Trophoblast cell (in vitro differentiated cells and primary cell): ENCODE data around the gene ME1.

Experiments used
- DNase-seq, 2 donors: peaks; one replicate each; pipeline ENCODE4 v3.0.0-alpha.2; 2016
- H2AFZ ChIP-seq: 2 replicates; pipeline ENCODE4 v1.6.1; 2013; ENCODE audit warnings: low read length, moderate library complexity, mild to moderate bottlenecking; ENCODE audit not compliant: insufficient read depth, poor library complexity
- H2AK5ac ChIP-seq: 2 replicates; pipeline ENCODE4 v1.6.1; 2013; ENCODE audit warnings: mild to moderate bottlenecking, low read length
- H2BK120ac ChIP-seq: 2 replicates; pipeline ENCODE4 v1.6.1; 2013; ENCODE audit warnings: low read length, mild to moderate bottlenecking, moderate library complexity; ENCODE audit not compliant: insufficient read depth, poor library complexity
- H2BK12ac ChIP-seq: 2 replicates; pipeline ENCODE4 v1.6.1; 2013; ENCODE audit warnings: mild to moderate bottlenecking, low read length, moderate library complexity
- H2BK5ac ChIP-seq: 2 replicates; pipeline ENCODE4 v1.6.1; 2013; ENCODE audit warnings: low read length, low read depth, moderate library complexity, mild to moderate bottlenecking; ENCODE audit not compliant: poor library complexity
- H3K14ac ChIP-seq: 2 replicates; pipeline ENCODE4 v1.6.1; 2013; ENCODE audit warnings: mild to moderate bottlenecking, low read length
- H3K18ac ChIP-seq: 2 replicates; pipeline ENCODE4 v1.6.1; 2013; ENCODE audit warnings: mild to moderate bottlenecking, low read length
- H3K23ac ChIP-seq: 2 replicates; pipeline ENCODE4 v1.6.1; 2013; ENCODE audit warnings: low read length
- H3K27ac ChIP-seq: 2 replicates; pipeline ENCODE4 v1.5.1; 2013; ENCODE audit warnings: low read depth, mild to moderate bottlenecking, inconsistent platforms, low read length, moderate library complexity
- H3K27me3 ChIP-seq: 2 replicates; pipeline ENCODE4 v1.6.1; 2013; ENCODE audit warnings: inconsistent platforms, mild to moderate bottlenecking, low read length, moderate library complexity; ENCODE audit not compliant: insufficient read depth
- H3K36me3 ChIP-seq, 2 experiments: 1 replicate in 1 of 2; 2 replicates in 1 of 2; pipeline ENCODE4 v1.6.1; 2013; ENCODE audit warnings: low read length in 2 of 2, mild to moderate bottlenecking in 2 of 2, moderate library complexity in 1 of 2; ENCODE audit not compliant: insufficient read depth in 2 of 2, control insufficient read depth in 1 of 2
- H3K4ac ChIP-seq: 2 replicates; pipeline ENCODE4 v1.6.1; 2013; ENCODE audit warnings: low read depth, mild to moderate bottlenecking, low read length, moderate library complexity
- H3K4me1 ChIP-seq, 2 experiments: 1 replicate in 1 of 2; 2 replicates in 1 of 2; pipeline ENCODE4 v1.6.1; 2013; ENCODE audit warnings: low read length in 2 of 2, mild to moderate bottlenecking in 2 of 2, moderate library complexity in 1 of 2; ENCODE audit not compliant: insufficient read depth in 2 of 2, control insufficient read depth in 1 of 2
- H3K4me2 ChIP-seq: 2 replicates; pipeline ENCODE4 v1.6.1; 2013; ENCODE audit warnings: inconsistent platforms, mild to moderate bottlenecking, low read length, moderate library complexity
- H3K4me3 ChIP-seq: 2 replicates; pipeline ENCODE4 v1.5.1; 2013; ENCODE audit warnings: mild to moderate bottlenecking, low read depth, low read length, inconsistent platforms
- H3K79me1 ChIP-seq: one replicate; pipeline ENCODE4 v1.6.1; 2013; ENCODE audit warnings: low read length
- H3K79me2 ChIP-seq: 2 replicates; pipeline ENCODE4 v1.6.1; 2013; ENCODE audit warnings: low read length, mild to moderate bottlenecking; ENCODE audit not compliant: control insufficient read depth, insufficient read depth, poor library complexity
- H3K9ac ChIP-seq: 2 replicates; pipeline ENCODE4 v1.6.1; 2013; ENCODE audit warnings: mild to moderate bottlenecking, low read length
- H3K9me3 ChIP-seq: 2 replicates; pipeline ENCODE4 v1.6.1; 2013; ENCODE audit warnings: low read depth, mild to moderate bottlenecking, control low read depth, inconsistent platforms, low read length; ENCODE audit not compliant: insufficient read depth
- H4K12ac ChIP-seq: 2 replicates; pipeline ENCODE4 v1.6.1; 2013; ENCODE audit warnings: low read depth, mild to moderate bottlenecking, low read length, moderate library complexity
- H4K8ac ChIP-seq: 2 replicates; pipeline ENCODE4 v1.6.1; 2013; ENCODE audit warnings: low read depth, mild to moderate bottlenecking, low read length, moderate library complexity
- H4K91ac ChIP-seq: one replicate; pipeline ENCODE4 v1.6.1; 2013; ENCODE audit warnings: low read depth, mild to moderate bottlenecking, low read length, moderate library complexity
- WGBS: extraction: QIAGEN DNeasy Blood & Tissue Kit; methylation state at CpG from one replicate; pipeline ENCODE4 v1.1.7; 2013; ENCODE audit warnings: missing lambda C conversion rate; ENCODE audit not compliant: insufficient read length, insufficient coverage; ENCODE audit errors: extremely low coverage; 5-methylcytosine and 5-hydroxymethylcytosine counted together

The ME1 gene

DNA sequence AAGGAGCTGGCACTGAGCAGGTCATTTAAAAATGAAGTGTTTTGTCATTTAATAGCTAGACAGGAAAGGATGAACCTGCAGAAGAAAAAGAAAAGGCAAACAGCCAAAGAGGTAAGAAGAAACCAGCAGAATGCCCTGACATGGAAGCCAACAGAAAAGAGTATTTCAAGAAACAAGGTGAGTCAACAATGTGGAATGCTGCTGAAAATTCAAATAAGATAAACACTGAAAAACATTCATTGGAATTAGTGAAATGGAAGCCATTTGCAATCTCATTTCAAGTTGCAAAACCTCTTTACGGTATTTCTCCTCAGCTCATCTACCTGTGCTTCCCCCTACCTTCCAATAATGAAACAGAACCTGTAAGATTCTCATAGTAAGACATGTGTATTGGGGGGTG, 178.1 kb downstream of the ME1 start:
- no peak overlapping the region for H4K12ac ChIP-seq
- WGBS, result no CpG with 5 or more reads among the region's 1 CpG
- H3K18ac ChIP-seq, result no peak overlapping the region
- no peak overlapping the region for H2AFZ ChIP-seq
- no peak overlapping the region for H3K27ac ChIP-seq
- no peak overlapping the region for H3K4me3 ChIP-seq
- no peaks in the 10 kb centered on the region for H3K79me1 ChIP-seq
- H3K9me3 ChIP-seq, result no peaks in the 10 kb centered on the region
- H2BK120ac ChIP-seq, result no peak overlapping the region
- no peak overlapping the region for H2BK12ac ChIP-seq
- H3K9ac ChIP-seq, result no peak overlapping the region
- H3K23ac ChIP-seq, result no peak overlapping the region
- no peak overlapping the region for H2BK5ac ChIP-seq
- H3K36me3 ChIP-seq, result no peaks in the 10 kb centered on the region
- peak; percentile 9 to 88 for DNase-seq
- H3K79me2 ChIP-seq, result no peaks in the 10 kb centered on the region
- H4K91ac ChIP-seq, result no peak overlapping the region
- H3K27me3 ChIP-seq, result no peaks in the 10 kb centered on the region
- H3K4me1 ChIP-seq, result peaks cover 2 to 3% of the 10 kb centered on the region in 2 experiments
- no peak overlapping the region for H3K14ac ChIP-seq
- no peak overlapping the region for H3K4me2 ChIP-seq
- H4K8ac ChIP-seq, result no peak overlapping the region
- no peak overlapping the region for H3K4ac ChIP-seq
- no peak overlapping the region for H2AK5ac ChIP-seq

- H3K14ac ChIP-seq, result no peak overlapping the region
- no peak overlapping the region for H2BK5ac ChIP-seq
- no peak overlapping the region for H3K23ac ChIP-seq
- no peak overlapping the region for H3K4me2 ChIP-seq
- no peak overlapping the region for H2BK12ac ChIP-seq
- no peak for DNase-seq
- H3K79me2 ChIP-seq, result no peaks in the 10 kb centered on the region
- no peak overlapping the region for H3K27ac ChIP-seq
- no peak overlapping the region for H2AK5ac ChIP-seq
- H4K12ac ChIP-seq, result no peak overlapping the region
- H3K9me3 ChIP-seq, result no peaks in the 10 kb centered on the region
- no peak overlapping the region for H3K9ac ChIP-seq
- H2AFZ ChIP-seq, result no peak overlapping the region
- no peaks in the 10 kb centered on the region for H3K27me3 ChIP-seq
- H2BK120ac ChIP-seq, result no peak overlapping the region
- H3K36me3 ChIP-seq, result no peaks in the 10 kb centered on the region
- no peak overlapping the region for H4K8ac ChIP-seq
- no peaks in the 10 kb centered on the region for H3K79me1 ChIP-seq
- no peak overlapping the region for H3K4me3 ChIP-seq
- H4K91ac ChIP-seq, result no peak overlapping the region
- peaks cover 2 to 3% of the 10 kb centered on the region in 2 experiments for H3K4me1 ChIP-seq
- H3K18ac ChIP-seq, result no peak overlapping the region
- no peak overlapping the region for H3K4ac ChIP-seq
These were observed 180.6 kb downstream of the ME1 start for GRCh38 chr6:83250235-83250634.

DNA sequence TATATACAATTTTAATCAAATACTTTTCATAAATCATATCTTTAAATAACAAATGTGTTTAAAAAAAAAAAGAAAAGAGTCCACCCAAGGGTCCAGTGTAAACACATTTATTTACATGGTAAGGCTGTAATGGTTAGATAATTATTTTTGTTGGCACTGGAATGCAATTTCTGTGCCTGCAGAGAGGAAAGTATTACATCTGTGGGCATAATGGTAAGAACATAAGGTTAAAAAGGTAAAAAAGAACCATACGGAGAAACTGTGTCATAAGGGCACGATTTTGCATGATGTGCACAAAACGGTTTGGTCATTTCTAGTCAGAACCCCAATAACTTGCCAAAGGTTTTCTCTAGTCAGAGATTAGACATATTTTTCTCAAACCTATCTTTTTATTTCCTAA, 183.4 kb downstream of the ME1 start:
- no peak overlapping the region for H2AFZ ChIP-seq
- no peak overlapping the region for H3K4ac ChIP-seq
- no peak overlapping the region for H2BK120ac ChIP-seq
- H3K79me1 ChIP-seq, result no peaks in the 10 kb centered on the region
- no peak overlapping the region for H3K14ac ChIP-seq
- H3K36me3 ChIP-seq, result no peaks in the 10 kb centered on the region
- no peak overlapping the region for H3K4me3 ChIP-seq
- H4K8ac ChIP-seq, result no peak overlapping the region
- no peak overlapping the region for H3K18ac ChIP-seq
- no CpG with 5 or more reads among the region's 3 CpGs for WGBS
- no peak overlapping the region for H3K4me2 ChIP-seq
- H2BK5ac ChIP-seq, result no peak overlapping the region
- H2AK5ac ChIP-seq, result no peak overlapping the region
- no peak overlapping the region for H2BK12ac ChIP-seq
- no peaks in the 10 kb centered on the region for H3K9me3 ChIP-seq
- no peak for DNase-seq
- no peak overlapping the region for H4K12ac ChIP-seq
- H3K9ac ChIP-seq, result no peak overlapping the region
- no peaks in the 10 kb centered on the region for H3K79me2 ChIP-seq
- H3K27me3 ChIP-seq, result no peaks in the 10 kb centered on the region
- no peak overlapping the region for H4K91ac ChIP-seq
- peaks cover 0 to 3% of the 10 kb centered on the region in 2 experiments for H3K4me1 ChIP-seq
- H3K27ac ChIP-seq, result no peak overlapping the region
- H3K23ac ChIP-seq, result no peak overlapping the region

- H3K27ac ChIP-seq, result no peak overlapping the region
- no peak overlapping the region for H4K12ac ChIP-seq
- WGBS, result no CpG with 5 or more reads among the region's 1 CpG
- no peak overlapping the region for H3K9ac ChIP-seq
- H4K8ac ChIP-seq, result no peak overlapping the region
- H2AK5ac ChIP-seq, result no peak overlapping the region
- H3K4ac ChIP-seq, result no peak overlapping the region
- DNase-seq, result peak in 1 of 2 donors; percentile 80
- H3K27me3 ChIP-seq, result no peaks in the 10 kb centered on the region
- no peak overlapping the region for H2AFZ ChIP-seq
- H3K79me1 ChIP-seq, result no peaks in the 10 kb centered on the region
- no peak overlapping the region for H3K14ac ChIP-seq
- no peak overlapping the region for H3K23ac ChIP-seq
- no peaks in the 10 kb centered on the region for H3K9me3 ChIP-seq
- no peak overlapping the region for H2BK12ac ChIP-seq
- H3K4me2 ChIP-seq, result no peak overlapping the region
- H3K79me2 ChIP-seq, result no peaks in the 10 kb centered on the region
- H3K4me3 ChIP-seq, result no peak overlapping the region
- H4K91ac ChIP-seq, result no peak overlapping the region
- H2BK120ac ChIP-seq, result no peak overlapping the region
- H3K4me1 ChIP-seq, result no peaks in the 10 kb centered on the region
- no peak overlapping the region for H3K18ac ChIP-seq
- no peaks in the 10 kb centered on the region for H3K36me3 ChIP-seq
- H2BK5ac ChIP-seq, result no peak overlapping the region
These were observed 199.7 kb downstream of the ME1 start for GRCh38 chr6:83231146-83231545.
